ENCODE data around the gene POU6F2.

The POU6F2 gene

GRCh38 chr7:39464350-39465054, 486.8 kb downstream of the POU6F2 start:
- no peak for DNase-seq

DNA sequence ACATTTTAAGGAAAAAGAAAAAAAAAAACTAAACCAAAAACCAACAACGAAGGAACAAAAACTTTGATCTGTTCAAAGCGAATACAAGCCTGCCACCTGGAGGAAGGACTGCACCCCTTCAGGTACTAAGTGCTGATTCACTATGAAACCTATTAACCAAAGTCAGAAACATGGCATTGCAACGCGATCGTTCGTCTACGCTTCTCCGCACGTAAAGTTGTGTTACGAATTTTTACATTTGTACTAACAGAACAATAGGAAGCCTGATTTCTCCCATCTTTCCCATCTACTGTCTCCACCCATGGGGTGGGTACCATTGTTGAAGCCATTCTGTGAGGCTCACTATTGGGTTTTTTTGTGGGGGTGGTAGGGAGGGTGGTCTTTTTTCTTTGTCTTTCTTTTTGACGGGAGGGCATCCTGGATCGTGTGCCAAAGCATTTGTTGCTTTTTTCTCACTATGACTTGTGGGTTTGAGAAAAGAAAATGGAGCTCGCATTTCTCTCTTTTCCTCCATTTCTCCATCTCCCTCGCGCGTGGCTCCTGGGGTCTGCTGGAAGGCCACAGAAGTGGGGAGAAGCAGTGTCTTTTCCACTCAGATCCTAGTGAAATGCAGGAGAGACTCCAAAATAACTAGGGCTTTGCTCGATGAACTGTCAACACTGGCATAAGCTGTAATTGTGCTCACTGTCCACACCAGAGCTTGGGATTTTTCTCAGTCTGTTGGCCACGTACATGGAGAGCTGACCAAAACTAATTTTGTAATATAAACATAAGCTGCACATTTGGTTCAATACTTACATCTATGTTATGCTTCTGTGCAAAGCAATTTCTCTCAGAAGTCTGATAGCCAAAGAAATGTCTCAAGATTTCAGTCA, 487.6 kb downstream of the POU6F2 start:
- DNase-seq, result no peak

DNA sequence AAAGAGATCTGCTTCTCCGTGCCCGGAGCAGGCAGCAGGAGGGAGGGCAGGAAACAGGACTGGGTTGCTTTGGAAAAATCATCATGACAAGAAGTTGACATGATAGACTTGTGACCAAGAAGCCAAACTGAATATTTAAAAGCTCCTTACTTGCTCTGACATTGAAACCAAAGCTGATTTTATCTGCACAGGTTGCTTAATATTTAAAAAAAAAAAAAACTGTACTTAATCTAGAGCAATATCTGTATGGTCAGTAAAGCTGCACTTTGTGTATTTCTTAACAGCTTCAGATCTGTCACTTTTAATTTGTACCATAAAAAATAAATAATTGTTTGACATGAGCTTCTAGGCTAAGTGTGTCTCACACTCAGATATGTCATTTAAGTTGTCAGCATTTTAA, 490.6 kb downstream of the POU6F2 start:
- no peak for DNase-seq

DNA sequence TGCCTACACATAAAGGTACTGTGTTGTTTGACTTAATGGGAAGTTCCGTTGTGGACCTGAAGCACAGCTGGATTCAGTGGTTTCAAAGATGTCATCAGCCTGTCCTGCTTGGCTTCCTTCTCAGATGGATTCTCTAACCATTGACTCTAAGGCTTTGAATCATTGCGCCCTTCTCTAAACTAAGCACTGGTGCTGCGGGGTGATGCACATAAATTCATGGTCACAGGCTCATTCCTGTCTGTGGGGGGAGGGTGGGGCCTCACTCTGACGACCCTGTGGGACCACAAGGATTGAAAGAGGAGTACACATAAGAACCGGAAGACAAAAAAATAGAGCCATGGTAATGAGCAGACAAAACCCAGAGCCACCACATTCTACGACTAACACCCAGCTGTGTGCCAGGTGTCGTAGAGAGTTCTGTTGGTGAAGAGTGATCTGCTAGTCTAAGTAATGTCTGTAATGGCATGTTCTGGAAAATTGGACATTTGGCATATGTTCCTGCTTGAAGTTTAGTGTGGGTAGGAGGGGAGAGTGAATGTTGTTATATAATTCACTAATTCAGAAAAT, 491.2 kb downstream of the POU6F2 start:
- no peak for DNase-seq

- no peak for DNase-seq
Measured at GRCh38 chr7:39480901-39481300, 503.2 kb downstream of the POU6F2 start.

- DNase-seq, result no peak
Measured at GRCh38 chr7:39488467-39489393, 511.0 kb downstream of the POU6F2 start.

DNA sequence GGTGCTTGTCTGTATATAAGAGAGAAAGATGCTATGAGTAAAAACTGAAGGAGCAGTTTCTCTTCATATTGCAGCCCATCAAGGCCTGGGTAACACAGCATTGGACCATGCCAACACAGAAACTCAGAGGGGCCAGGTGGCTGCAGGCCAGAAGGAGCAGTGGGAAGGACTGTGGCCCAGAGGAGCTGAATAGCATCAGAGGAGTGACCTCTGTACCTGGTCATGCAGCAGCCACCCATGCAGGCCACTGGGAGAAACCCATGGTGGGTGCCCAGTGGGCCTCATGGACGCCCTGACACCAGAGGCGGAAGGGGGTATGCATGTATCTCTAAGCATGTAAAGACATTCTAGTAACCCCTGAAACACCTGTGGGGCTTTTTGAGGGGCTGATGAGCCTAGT, 512.6 kb downstream of the POU6F2 start:
- DNase-seq, result no peak

GRCh38 chr7:39493934-39494333, 516.2 kb downstream of the POU6F2 start:
- DNase-seq, result no peak

- no peak for DNase-seq
Measured at GRCh38 chr7:39501358-39501757, 523.6 kb downstream of the POU6F2 start.

GRCh38 chr7:39504963-39505362, 527.3 kb downstream of the POU6F2 start:
- DNase-seq, result no peak

GRCh38 chr7:39507866-39508551, 530.3 kb downstream of the POU6F2 start:
- no peak for DNase-seq

- DNase-seq, result no peak
Measured at GRCh38 chr7:39509436-39509835, 531.7 kb downstream of the POU6F2 start.

DNA sequence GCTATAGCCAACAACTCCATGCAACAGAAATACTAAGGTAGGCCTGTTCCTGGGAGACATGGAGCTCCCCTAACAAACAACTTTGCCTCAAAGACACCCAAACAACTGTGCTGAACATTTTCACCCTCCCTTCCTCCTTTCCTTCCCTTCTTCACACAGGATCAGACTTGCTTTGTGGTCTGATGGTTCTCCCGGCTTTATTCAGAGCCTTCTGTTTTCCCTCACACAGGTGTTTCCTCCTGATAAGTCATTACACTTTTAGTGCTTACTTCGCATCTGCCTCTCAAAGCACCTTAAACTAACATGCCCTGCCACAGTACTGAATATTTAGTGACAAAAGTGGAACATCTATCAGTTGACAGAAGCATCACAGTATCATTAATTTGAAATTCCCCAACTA, 532.2 kb downstream of the POU6F2 start:
- DNase-seq, result no peak

- no peak for DNase-seq
Measured at GRCh38 chr7:39510864-39511354, 533.2 kb downstream of the POU6F2 start.

DNA sequence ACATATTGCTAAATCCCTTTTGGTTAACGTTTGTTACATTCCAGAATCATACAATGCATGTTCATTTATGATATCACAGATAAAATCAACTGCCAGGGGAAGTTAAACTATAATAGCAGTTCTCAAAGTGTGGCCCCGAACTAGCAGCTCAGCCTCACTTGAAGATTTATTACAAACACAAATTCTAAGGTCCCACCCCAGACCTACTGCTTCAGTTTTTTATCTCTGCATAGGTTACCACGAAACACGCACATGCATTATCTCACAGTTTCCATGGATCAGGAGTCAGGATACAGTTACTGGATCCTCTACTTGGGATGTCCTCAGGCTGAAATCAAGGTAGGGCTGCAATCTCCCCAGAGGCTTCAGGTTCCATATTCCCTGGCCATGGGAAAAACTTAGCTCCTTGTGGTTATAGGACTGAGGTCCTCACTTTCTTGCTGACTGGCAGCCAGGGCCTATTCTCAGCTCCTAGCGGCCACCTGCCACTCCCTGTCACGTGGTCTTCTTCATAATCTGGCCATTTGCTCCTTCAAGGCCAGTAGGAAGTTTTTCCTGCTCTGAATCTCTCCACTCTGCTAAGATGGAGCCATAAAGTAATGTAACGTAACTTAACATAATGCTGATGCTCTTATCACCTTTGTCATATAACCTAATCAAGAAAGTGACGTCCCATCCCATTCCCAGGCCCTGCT, 538.0 kb downstream of the POU6F2 start:
- DNase-seq, result no peak

- no peak for DNase-seq
Measured at GRCh38 chr7:39516498-39516897, 538.8 kb downstream of the POU6F2 start.

GRCh38 chr7:39517240-39517639, 539.5 kb downstream of the POU6F2 start:
- DNase-seq, result no peak

Measured in NCI-H1048 (cell line).